Gastrocnemius medialis (tissue), 4 donors: ENCODE measurements around the gene GPR62. TPM values are rescaled to one million over a fixed set of nuclear protein-coding genes. Genes with fewer than 3 reads are reported as not detected.

Source experiments
- ATAC-seq, 2 donors: fragments of 150-250 bp; one replicate each; pipeline ENCODE4 v1.9.1; 2016
- DNase-seq, 2 donors: peaks; one replicate each; pipeline ENCODE4 v3.0.0-alpha.2; 2019
- H3K27ac ChIP-seq, 4 donors: fragments of 200-600 bp; sonication (generic); 1 replicate in 1 of 4; 2 replicates in 3 of 4; pipeline ENCODE4 v1.5.1; 2016 to 2018; ENCODE audit warnings: mild to moderate bottlenecking in 2 of 4, moderate library complexity in 1 of 4
- H3K27me3 ChIP-seq, 3 donors: fragments of 200-600 bp; sonication (generic) in 2 of 3; 1 replicate in 1 of 3; 2 replicates in 2 of 3; pipeline versions ENCODE4 v1.5.1 to v1.6.0; 2016 to 2019; ENCODE audit warnings: mild to moderate bottlenecking in 1 of 3, moderate library complexity in 1 of 3
- H3K36me3 ChIP-seq, 2 donors: fragments of 200-600 bp; sonication (generic) in 1 of 2; one replicate each; pipeline ENCODE4 v1.5.1; 2017 to 2018
- H3K4me1 ChIP-seq, 2 donors: fragments of 200-600 bp; sonication (generic) in 1 of 2; one replicate each; pipeline ENCODE4 v1.5.1; 2016 to 2017; ENCODE audit warnings: mild to moderate bottlenecking in 2 of 2
- H3K4me3 ChIP-seq, 4 donors: fragments of 200-600 bp; sonication (generic) in 3 of 4; 1 replicate in 1 of 4; 2 replicates in 3 of 4; pipeline ENCODE4 v1.5.1; 2016 to 2019; ENCODE audit warnings: mild to moderate bottlenecking in 2 of 4
- H3K9me3 ChIP-seq, 3 donors: fragments of 200-600 bp; sonication (generic) in 2 of 3; 1 replicate in 1 of 3; 2 replicates in 2 of 3; pipeline ENCODE4 v1.5.1; 2016 to 2019
- POLR2A ChIP-seq, 2 donors: fragments of 450-650 bp; IDR thresholded peaks; one replicate each; pipeline ENCODE4 v1.6.1; 2017; ENCODE audit warnings: antibody characterized with exemption in 2 of 2, mild to moderate bottlenecking in 2 of 2, moderate library complexity in 2 of 2
- in situ Hi-C, 4 donors: fragments of 200-750 bp; cut with MboI; loops; one replicate each; pipeline versions ENCODE4 v1.15.0 to v1.8.0; 2017; ENCODE audit warnings: low sequenced_read_pairs in 4 of 4
- intact Hi-C: fragments of 100-400 bp; cut with DNase I; formaldehyde crosslinking; loops from one replicate; pipeline ENCODE4 v1.15.1; 2023; ENCODE audit warnings: low total_unique reads
- total RNA-seq, 4 donors: library from RNA; depleted of rRNA; stranded (reverse); fragments of >200 nt; gene quantifications; one replicate each; pipeline versions ENCODE4 v1.1.0 to v1.2.3, GENCODE V29; 2016
- TF ChIP-seq, protein P1 (sequence below), 5 experiments: fragments of 450-650 bp in 3 of 5; fragments of 200-600 bp in 2 of 5; sonication (generic) in 2 of 5; IDR thresholded peaks in 4 of 5; conservative IDR thresholded peaks in 1 of 5; 1 replicate in 4 of 5; 2 replicates in 1 of 5; pipeline ENCODE4 v1.5.1; 2016 to 2019; ENCODE audit warnings: antibody characterized with exemption in 5 of 5, mild to moderate bottlenecking in 3 of 5, moderate library complexity in 3 of 5

GPR62 gene
- total RNA-seq, 4 donors from 2014 or later: 0.18 to 2.5 (median 0.37) TPM

DNA sequence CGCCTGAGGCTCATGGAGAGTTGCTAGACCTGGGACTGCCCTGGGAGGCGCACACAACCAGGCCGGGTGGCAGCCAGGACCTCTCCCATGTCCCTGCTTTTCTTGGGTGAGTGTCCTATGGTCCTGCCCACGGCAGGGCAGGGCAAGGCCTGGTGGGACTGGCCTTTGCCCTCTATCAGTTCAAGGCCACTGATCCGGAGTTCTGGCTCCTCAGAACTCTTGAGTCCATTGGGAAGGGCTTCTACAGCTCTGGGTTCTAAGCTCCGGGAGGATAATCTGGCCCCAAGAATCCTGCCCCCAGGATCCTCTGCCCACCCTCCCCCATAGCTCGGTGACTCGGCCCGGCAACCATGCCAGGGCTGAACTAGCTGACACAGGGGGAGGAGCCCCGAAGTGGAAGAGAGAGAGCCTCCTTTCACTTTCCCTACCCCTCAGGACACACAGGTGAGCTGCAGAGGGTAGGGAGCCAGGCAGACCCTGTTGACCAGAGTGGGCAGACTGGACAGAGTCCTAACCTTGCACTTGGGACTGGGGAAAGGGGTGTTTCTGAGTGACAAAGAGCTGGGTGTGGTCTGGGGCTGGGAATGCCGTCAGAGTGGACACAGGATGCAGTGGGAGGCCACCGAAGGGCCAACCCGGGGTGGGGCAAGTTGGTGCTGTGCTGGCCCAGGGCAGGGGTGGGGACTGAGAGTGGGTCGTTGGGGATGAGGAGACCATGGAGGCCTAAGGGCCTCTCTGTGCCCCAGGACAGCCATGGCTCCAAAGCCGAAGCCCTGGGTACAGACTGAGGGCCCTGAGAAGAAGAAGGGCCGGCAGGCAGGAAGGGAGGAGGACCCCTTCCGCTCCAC is 12.4 kb upstream of the GPR62 start:
- H3K36me3 ChIP-seq: peaks cover 0 to 26% of the 10 kb centered on the region in 2 donors
- ATAC-seq (peak; percentile 42 to 58), DNase-seq (peak in 1 of 2 donors; percentile 72)
- no peaks in the 10 kb centered on the region for H3K27me3 ChIP-seq
- TF ChIP-seq, protein P1, sequence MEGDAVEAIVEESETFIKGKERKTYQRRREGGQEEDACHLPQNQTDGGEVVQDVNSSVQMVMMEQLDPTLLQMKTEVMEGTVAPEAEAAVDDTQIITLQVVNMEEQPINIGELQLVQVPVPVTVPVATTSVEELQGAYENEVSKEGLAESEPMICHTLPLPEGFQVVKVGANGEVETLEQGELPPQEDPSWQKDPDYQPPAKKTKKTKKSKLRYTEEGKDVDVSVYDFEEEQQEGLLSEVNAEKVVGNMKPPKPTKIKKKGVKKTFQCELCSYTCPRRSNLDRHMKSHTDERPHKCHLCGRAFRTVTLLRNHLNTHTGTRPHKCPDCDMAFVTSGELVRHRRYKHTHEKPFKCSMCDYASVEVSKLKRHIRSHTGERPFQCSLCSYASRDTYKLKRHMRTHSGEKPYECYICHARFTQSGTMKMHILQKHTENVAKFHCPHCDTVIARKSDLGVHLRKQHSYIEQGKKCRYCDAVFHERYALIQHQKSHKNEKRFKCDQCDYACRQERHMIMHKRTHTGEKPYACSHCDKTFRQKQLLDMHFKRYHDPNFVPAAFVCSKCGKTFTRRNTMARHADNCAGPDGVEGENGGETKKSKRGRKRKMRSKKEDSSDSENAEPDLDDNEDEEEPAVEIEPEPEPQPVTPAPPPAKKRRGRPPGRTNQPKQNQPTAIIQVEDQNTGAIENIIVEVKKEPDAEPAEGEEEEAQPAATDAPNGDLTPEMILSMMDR (IDR thresholded peaks at IDR 0.05 in 4 of 5, conservative IDR thresholded peaks at IDR 0.05 in 1 of 5): no peak
- peak in 1 of 2 donors; percentile 29 for TF ChIP-seq POLR2A (IDR thresholded peaks at IDR 0.05)
- intact Hi-C loops: loop anchor here (1.0 kb wide), 4 partner anchors 13 to 211 kb away; partner anchors contain the start of genes ABHD14B, DUSP7 and POC1A
- H3K27ac ChIP-seq: peak overlapping the region; percentile 92 to 100 (median 95)
- in situ Hi-C loops: loop anchor here in 2 of 4 donors (10.0 kb wide), 1 partner anchor 52 kb away; the partner anchor contains the start of gene RPL29 (in 2 of the 2)
- H3K4me3 ChIP-seq: peak overlapping the region; percentile 52 to 88 (median 66)
- H3K9me3 ChIP-seq: no peaks in the 10 kb centered on the region
- peaks cover 23 to 29% of the 10 kb centered on the region in 2 donors for H3K4me1 ChIP-seq

DNA sequence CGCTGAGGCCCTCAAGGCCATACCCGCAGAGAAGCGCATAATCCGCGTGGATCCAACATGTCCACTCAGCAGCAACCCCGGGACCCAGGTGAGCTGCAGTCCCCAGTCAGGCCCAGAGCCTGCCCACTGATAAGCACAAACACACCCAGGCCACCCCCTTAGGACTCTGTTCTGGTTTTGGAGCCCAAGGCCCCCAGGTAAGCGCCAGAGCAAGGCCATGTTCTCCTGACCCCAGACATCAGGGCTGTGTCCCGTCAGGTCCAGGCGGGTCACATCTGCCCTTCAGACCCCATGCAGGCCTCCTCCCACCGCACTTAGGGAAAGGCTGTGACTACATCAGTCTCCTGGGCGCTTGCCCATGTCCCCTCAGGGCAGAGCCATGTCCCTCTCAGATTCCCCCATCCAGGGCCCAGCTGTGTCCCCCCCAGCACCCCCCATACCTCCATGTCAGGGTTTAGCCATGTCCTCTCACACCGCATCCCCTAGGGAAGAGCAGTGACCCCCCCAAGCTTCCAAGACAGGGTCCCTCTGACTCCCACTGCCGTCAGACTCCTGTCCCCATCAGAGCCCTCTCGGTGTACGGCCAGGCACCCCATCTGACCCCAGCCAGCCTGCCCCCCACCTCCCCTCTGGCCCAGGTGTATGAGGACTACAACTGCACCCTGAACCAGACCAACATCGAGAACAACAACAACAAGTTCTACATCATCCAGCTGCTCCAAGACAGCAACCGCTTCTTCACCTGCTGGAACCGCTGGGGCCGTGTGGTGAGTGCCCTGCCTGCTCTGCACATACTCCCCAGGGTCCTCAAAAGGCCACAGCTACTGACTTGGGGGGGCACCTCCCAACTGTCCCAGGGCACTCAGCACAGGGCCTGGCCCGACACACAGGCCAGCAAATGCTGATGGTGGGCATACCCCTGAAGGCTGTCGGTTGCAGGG is 11.5 kb upstream of the GPR62 start:
- in situ Hi-C loops: loop anchor here in 2 of 4 donors (10.0 kb wide), 1 partner anchor 51 kb away; the partner anchor contains the start of gene RPL29 (in 2 of the 2)
- Histone ChIP-seq H3K4me3 (peak overlapping the region in 2 of 4 donors; percentile 59 to 88), H3K36me3 (peaks cover 0 to 25% of the 10 kb centered on the region in 2 donors), H3K27me3 (no peaks in the 10 kb centered on the region), H3K4me1 (peaks cover 23 to 29% of the 10 kb centered on the region in 2 donors), H3K9me3 (no peaks in the 10 kb centered on the region), H3K27ac (peak overlapping the region; percentile 92 to 100 (median 95))
- intact Hi-C loops: no loop called here
- TF ChIP-seq, protein P1 (IDR thresholded peaks at IDR 0.05 in 4 of 5, conservative IDR thresholded peaks at IDR 0.05 in 1 of 5): no peak
- TF ChIP-seq POLR2A (IDR thresholded peaks at IDR 0.05): no peak
- ATAC-seq: no peak
- no peak for DNase-seq

DNA sequence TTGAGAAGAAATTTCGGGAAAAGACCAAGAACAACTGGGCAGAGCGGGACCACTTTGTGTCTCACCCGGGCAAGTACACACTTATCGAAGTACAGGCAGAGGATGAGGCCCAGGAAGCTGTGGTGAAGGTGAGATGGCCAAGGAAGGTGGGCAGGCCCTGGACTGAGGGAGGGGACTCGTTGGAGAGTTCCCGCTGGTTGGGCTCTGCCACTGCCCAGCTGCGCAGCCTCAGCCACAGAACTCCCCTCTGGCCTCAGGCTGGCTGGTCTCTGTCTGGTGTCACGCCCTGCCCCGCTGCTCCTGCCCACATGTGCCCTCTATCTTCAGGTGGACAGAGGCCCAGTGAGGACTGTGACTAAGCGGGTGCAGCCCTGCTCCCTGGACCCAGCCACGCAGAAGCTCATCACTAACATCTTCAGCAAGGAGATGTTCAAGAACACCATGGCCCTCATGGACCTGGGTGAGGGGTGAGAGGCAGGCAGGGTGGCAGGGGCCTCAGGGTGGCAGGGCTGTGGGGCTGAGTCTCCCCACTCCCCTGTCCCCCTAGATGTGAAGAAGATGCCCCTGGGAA is 10.6 kb upstream of the GPR62 start:
- peaks cover 23 to 29% of the 10 kb centered on the region in 2 donors for H3K4me1 ChIP-seq
- ATAC-seq (no peak), DNase-seq (no peak)
- H3K9me3 ChIP-seq: no peaks in the 10 kb centered on the region
- no peaks in the 10 kb centered on the region for H3K27me3 ChIP-seq
- intact Hi-C loops: no loop called here
- TF ChIP-seq, protein P1 (IDR thresholded peaks at IDR 0.05 in 4 of 5, conservative IDR thresholded peaks at IDR 0.05 in 1 of 5): no peak
- no peak for TF ChIP-seq POLR2A (IDR thresholded peaks at IDR 0.05)
- no peak overlapping the region for H3K27ac ChIP-seq
- peaks cover 0 to 21% of the 10 kb centered on the region in 2 donors for H3K36me3 ChIP-seq
- in situ Hi-C loops: loop anchor here in 2 of 4 donors (10.0 kb wide), 1 partner anchor 50 kb away; the partner anchor contains the start of gene RPL29 (in 2 of the 2)
- H3K4me3 ChIP-seq: no peak overlapping the region
